HG03159 (cell line): Measurements from ENCODE around the gene UBE2J2.
"Not testable (repeated sequence)": the region's sequence is repeated elsewhere in the genome, so short reads cannot be mapped to it uniquely, and the experiment has no call there.

ENCODE experiments used
- ATAC-seq: cut with Tn5 transposase; IDR thresholded peaks from one replicate; pipeline ENCODE4 v1.9.1; 2021; ENCODE audit warnings: mild to moderate bottlenecking, moderate library complexity; ENCODE audit not compliant: unreplicated experiment

UBE2J2 gene

DNA sequence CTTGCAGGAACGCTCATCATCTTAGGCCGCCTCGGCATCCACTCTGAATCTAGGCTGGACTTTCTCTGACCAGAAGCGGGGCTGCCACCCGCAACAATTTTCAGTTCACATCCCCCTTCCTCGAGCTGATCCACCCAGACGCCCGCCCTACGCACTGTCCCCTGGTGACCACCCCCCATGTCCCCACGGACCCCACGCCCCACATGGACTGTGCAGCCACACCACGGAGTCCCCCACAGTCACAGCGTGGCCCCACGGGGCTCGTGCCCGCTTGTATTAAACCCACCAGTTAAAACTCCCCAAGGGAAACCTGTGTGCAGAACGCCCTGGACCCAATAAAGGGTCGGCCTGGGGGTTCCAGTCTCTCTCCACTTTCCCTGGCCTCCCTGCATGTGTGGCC lies 14.1 kb downstream of the UBE2J2 start:
- no peak for ATAC-seq

DNA sequence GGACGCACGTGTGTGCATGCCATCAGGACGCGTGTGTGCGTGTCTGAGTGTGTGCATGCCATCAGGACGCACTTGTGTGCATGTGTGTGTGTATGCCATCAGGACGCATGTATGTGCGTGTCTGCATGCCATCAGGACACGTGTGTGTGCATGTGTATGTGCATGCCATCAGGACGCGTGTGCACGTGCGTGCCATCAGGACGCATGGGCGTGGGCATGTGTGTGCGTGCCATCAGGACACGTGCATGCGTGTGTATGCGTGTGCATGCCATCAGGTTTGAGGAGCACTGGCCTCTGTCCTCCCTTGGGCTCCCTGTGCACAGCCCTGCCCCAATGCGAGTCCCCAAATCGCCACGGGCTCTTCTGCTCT lies 14.6 kb downstream of the UBE2J2 start:
- no peak for ATAC-seq

DNA sequence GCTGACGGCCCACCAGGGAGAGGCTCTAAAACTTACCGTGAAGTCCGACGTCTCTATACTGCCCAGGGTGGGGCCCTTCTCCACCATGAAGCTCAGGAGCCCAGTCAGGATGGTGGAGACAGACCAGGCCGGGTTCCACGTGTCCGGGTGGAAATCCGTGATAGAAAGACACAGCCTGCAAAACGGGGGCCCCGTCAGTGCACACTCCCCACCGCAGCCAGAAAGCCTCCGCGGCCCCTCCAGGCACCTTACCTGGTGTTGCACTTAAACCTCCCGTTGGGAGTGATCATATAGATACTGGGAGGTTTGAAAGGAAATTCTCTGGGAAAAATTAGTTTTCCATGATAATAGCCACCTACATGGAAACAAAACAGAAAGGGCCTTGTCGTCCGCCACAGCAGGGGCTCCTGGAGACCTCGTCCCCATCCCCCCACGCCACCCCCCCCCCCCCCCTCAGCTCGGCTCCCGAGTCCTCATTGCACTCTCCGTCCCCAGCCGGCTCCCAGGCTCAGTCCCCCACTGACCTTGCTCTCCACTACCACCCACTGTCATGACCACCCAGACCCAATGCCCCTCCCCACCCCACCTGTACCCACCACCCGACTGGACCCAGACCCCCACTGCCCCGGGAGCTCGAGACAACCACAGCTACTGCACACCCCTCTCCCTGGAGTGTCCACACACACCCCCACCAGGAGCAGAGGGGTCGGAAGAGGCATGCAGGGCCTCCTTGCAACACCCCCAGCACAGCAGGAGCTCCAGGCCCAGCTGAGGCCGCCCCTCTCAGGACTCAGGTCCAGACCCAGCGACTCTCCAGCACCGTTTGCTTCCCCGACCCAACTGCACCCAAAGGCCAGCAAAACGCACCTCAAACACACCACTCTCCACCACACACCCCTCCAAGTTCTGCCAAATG lies 16.4 kb downstream of the UBE2J2 start:
- no peak for ATAC-seq

DNA sequence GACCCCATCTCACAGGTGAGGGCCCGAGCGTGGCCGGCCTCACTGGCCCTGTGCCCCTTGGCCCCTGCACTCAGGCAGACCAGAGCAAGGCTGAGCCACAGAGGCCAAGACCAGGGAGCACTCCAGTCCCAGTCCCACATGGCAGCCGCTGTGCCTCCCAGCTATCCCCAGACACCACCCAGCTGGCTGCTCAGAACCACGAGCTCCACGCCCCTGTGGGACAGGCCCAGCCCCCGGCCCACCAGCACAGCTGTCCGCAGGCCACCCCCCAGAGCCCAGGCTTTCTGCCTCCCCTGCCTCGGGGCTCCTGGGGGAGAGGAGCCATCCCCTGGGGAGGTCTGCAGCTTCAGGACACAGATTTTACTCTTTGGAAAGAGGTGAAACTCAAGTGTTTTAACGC lies 18.0 kb downstream of the UBE2J2 start:
- no peak for ATAC-seq

DNA sequence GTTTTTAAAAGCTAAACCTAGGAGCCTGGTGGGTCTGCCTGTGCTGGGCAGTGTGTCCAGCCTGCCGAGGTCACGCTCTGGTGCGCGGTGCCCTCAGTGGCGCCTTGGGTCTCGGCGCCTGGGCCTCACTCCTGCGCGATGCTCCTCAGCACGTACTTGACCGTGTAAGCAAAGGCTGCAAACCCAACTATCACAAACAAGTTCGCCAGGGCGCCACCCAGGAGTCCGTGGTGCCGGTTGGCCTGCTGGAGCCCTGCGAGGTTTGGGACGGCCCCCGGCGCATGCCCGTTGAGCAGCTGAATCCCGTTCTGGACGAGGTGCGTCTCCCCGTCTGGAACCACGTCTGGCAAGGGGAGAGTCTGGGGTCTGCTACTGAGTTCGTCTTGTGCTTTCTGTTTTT lies 18.6 kb downstream of the UBE2J2 start:
- no peak for ATAC-seq

DNA sequence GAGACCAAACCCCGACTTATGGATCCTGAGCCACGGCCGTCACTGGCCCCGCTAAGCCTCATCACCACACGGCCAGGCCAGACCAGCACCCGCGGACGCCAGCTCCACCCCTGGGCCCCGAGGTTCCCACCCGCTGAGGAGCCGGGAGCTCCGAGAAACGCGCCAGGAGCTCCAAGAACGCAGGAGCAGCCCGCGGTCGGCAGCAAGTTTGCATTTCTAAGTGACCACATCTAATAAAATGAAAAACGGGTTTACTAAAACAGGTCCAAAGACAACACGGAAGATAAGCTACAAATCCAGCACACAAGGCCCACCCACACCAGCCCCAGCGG lies 19.0 kb downstream of the UBE2J2 start:
- ATAC-seq = no peak

DNA sequence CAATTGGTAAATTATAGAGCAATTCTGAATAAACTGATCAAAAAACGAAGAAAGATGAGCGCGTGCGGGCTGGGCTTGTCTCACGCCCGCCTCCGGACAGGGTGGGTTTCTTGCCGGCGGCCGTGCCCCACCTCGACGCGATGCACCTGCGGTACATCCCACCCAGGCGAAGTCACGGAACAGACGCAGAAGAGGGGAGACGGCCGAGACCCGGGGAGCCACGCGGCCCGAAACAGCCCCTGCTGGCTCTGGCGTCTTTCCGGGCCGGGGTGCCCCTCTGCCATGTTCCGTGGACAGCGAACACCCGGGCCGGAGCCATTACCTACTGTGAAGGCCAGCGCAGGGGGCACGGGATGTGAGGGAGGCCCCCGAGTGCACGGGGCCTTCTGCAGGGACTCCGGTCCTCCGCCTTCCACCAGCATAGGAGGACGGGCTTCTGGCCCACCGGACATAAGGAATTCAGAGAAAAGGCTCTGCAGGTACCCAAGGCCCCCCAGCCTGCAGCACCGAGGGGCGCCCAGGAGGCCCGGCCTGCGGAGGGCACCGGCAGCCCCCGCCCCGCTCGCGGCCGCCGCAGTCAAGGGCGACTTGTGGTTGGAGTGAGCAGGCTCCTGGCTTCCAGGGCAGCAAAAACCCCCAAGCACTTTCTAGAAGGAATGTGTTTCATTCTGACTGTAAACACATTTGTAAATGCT lies 19.5 kb downstream of the UBE2J2 start:
- no peak for ATAC-seq

DNA sequence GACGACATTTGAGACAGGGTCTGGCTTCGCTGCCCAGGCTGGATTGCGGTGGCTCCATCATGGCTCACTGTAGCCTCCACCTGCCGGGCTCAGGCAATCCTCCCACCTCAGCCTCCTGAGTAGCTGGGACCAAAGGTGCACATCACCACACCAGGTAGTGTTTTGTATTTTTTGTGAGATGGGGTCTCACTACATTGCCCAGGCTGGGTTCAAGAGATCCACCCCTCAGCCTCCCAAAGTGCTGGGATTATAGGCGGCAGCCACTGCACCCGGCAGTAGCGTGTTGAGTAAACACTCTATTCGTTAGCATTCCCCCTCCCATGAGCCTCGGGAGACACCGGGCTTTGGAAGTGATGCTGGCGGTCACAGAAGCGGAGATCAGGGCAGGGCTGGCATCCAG lies 20.3 kb downstream of the UBE2J2 start:
- no peak for ATAC-seq

DNA sequence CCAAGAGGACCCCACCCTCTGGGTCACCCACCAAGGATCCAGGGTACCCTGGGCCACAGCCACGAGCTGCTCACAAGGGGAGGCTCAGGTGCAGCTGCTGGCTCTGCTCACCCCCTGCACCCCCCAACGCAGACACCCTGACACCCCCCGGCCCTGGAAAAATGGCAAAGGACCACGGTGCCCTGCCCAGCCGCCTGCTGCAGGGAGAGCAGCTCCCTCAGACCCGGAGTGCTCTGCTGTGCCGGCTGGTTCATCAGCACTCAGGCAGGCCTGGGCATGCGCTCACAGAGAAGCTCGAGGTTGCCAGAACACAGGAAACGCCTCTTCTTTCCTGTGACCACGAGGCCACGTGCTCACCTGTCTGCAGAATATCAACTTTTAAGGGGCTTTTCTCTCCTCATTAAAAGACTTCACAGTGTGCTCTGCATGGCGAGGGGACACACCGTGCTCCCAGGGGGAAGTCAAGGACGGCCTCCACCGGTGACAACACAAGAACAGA lies 22.8 kb downstream of the UBE2J2 start:
- ATAC-seq = no peak

DNA sequence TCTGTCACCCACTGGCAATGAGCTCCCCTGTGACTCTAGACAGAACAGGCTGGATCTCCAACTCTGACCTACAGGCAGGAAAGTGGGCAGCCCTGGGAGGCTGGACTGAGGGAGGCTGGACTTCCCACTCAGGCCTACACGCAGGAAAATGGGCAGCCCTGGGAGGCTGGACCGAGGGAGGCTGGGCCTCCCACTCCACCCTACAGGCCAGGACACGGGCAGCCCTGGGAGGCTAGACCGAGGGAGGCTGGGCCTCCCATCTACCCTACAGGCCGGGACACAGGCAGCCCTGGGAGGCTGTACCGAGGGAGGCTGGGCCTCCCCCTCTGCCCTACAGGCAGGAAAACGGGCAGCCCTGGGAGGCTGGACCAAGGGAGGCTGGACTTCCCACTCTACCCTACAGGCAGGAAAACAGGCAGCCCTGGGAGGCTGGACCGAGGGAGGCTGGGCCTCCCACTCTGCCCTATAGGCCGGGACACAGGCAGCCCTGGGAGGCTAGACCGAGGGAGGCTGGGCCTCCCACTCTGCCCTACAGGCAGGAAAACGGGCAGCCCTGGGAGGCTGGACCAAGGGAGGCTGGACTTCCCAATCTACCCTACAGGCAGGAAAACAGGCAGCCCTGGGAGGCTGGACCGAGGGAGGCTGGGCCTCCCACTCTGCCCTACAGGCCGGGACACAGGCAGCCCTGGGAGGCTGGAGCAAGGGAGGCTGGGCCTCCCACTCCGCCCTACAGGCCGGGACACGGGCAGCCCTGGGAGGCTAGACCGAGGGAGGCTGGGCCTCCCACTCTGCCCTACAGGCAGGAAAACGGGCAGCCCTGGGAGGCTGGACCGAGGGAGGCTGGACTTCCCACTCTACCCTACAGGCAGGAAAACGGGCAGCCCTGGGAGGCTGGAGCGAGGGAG lies 25.4 kb downstream of the UBE2J2 start:
- ATAC-seq = not testable (repeated sequence)

DNA sequence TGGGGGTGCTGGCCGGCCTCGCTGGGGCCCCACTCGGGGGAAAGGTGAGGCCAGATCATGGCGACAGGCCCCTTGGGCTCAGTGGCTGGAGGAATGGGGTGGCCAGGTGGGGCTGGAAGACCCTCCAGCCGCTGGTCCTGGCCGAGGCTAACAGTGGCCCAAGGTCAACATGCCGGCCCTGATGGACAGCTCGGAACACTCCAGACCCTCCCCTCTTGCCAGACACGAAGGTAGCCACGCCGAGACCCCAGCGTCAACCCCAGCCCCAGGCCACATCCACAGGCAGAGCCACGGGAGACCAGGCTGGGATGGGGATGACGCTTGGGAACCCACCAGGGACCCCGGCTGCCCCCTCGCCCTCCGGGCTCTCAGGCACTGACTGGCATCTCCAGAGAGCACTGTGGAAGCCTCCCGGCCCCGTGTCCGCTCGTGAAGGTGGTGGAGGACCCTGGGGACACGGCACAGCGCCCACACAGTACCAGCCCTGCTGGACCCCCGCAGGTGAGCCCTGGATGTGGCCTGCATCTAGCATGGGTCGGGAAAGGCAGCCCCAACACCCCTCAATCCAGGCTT lies 26.2 kb downstream of the UBE2J2 start:
- no peak for ATAC-seq

DNA sequence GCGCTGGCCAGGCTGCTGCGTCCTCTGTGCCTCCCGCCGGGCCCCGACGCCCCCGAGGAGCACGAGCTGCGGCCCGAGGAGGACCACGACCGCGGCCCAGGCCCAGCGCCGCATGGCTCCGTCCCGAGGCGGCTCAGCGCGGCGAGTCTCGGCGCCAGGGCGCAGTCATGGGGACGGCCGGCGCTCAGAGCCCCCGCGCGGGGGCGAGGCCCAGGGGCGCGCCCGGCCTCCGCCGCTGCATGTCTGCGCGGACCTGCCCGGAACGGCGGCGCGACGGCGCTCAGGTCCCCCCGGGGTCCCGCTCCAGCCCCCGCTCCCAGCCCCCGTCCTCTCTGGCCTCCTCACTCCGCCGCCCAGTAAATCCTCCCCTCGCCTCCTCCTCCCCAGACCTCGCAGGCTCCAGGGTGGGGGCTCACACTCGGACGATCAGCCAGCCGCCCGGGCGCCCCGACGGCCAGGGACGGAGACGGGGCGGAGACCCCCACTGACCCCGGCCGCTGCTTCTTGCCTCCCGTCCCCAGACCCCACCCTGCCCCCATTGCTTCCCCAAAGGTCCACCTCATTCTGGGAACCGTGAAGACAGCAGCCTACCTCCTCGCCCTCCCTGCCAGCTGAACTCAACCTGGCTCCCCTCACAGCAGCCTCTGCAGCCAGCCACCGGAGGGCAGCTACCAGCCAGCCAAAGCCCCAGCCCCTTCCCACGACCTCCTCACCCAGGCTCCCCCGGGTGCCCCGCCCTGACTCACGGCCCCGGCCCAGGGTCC lies 26.9 kb downstream of the UBE2J2 start, which contains the start of gene C1QTNF12:
C1QTNF12 (minus strand) TSS at position 146 of the 764 bp plus-strand sequence; CDS start at position 114, 32 bp downstream.
- no peak for ATAC-seq

DNA sequence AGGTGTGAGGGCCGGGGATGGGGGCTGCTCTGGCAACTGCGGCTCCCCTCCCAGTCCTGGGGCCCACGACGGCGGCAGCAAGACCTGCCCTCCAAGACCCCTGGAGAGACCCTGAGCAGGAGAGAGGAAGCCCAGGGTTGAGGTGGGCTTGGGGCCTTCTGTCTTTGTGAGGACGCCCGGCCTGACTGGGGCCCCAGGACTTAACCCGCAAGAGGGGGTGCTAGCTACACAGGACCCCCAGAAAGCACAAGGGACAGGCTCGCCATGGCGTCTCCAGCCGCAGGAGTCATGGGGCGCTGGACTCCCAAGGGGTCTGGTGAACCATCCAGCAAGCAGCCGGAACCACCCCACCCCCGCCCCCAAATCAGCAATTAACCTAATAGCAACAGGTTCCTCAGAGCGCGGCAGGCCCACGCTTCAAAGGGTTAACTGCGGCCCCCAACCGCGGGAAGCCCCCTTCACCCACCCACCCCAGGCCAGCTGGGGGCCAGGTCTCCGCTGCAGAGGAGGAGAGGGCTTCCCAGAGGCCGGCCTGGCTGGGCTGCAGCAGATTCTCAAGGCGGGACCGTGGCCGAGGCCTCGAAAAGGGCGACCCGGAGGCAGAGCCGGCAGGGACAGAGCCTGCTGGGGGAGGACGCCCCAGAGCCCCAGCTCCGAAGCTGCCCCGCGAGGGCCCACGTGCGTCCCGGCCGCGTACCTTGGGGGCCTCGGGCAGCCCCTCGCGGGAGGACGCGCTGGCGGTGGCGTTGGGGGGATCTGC lies 27.7 kb downstream of the UBE2J2 start:
- ATAC-seq = no peak

DNA sequence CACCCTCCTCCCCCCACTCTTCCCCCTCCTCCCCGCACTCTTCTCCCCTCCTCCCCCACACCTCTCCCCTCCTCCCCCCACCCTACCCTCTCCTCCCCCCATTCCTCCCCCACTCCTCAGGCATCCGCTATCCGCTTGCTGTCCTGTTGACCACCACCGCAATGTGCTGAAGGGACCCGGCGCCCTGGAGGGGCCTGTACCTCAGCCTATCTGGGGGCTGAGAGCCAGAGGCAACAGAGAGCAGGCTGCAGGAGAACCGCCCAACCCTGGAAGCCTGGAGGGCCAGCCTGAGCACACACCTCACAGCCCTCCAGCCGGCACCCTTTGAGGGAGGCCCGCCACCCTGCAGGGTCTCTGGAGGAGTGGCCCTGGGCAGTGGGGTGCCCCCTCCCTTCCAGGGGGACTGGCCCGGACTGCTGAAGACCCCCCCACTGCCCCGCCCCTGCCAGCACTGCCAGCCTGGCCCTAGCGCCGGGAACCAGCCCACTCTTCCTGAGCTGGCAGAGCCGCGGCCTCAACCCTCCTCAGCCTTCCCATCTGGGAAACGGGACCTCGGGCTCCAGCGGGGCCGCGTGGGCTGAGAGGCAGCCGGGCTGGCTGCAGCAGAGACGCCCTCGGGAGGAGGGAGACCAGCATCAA lies 28.4 kb downstream of the UBE2J2 start:
- no peak for ATAC-seq

DNA sequence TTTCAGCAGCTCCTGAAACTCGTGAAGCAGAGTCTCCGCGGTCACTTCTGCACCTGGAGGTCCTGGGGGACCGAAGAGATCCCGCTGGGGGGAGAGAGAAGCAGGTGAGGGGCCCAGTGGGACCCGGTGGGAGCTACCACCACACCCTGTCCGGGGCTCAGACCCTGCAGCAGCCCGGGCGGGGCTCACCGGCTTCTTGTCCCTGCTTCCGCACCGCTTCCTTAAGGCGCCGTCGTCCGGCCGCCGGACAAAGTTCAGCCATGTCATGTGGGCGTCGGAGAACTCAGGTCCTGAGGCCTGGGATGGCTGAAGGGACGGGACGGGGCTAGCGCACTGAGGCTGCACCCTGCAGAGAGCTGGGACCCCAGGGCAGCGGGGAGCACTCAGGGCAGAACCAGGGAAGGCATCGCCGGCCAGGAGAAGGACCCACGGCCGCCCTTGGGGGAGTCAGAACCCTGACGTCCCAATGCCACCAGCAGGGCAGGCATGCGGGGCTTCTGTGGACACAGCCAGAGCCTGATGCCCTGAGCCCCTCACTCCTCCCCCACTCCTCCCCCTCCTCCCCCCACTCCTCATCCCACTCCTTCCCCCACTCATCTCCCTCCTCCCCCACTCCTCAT lies 29.4 kb downstream of the UBE2J2 start:
- no peak for ATAC-seq

DNA sequence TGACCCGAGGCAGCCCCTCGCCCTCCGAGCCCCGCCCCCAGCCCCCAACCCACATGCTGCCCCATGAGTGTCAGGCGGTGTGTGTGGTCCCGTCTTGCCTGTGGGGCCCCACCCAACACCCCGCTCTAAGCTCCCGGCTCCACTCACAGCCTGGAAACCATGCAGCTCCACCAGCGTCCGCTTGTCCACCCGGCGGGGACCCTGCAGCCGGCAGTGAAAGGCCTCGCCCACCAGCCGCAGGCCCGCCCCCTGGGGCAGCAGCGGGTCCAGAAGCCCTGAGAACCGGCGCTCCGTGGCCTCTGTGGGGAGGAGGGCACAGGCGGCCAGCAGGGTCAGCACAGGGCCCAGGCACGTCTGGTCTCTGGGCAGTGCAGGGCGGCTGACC lies 29.9 kb downstream of the UBE2J2 start:
- no peak for ATAC-seq

DNA sequence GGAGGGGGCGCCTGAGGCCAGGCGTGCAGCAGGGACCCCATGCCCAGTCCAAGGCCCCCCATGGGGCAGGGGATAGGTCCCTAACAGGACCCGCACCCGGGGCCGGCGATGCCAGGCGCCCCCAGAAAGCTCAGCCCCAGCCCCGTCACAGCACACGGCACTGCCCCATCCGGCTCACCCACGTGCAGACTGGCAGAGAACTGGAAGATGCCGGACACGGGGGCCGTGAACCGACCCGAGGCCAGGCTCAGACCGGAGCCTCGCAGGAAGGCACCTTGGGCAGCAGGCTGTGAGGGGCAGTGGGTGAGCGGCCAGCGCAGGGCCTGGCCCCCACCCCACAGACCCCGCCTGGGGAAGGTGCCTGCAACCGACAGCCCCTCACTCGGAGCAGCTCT lies 30.4 kb downstream of the UBE2J2 start:
- no peak for ATAC-seq

DNA sequence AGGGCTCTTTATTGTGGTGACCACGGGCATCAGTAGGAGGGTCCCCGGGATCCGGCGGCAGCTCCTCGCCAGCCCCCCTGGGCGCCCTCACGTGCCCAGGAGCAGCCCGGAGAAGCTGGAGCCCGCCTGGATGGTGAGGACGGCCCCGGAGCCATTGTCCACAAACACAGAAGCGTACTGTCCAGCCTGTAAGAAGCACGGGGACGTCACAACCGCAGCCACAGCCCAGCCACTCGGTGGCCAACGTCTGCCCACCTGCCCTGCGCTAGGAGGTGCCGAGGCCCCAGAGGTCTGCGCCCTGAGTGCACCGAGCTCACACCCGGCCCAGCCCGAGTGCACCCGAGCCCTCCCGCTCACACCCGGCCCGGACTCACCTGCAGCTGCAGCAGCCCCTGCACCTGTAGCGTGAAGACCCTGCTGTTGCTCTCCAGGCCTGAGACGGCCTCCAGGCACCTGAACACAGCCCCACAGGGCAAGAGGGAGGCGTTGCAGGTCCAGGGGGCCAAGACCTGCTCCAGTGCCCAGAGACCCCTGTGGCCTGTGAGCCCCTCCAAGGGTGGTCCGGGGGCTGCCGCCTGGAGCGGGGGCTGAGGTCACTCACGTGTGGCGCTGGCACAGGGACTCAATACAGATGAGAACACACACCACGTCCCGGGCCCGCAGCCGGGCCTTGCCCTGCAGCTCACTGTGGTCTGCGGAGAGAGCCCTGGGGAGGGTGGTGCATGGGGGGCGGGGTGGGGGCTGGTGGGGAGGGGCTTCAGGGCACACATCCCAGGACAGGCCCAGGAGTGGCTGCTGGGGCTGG lies 31.0 kb downstream of the UBE2J2 start:
- ATAC-seq = no peak
